ENCODE measurements around the gene KCNJ3.

GRCh38 chr2:154658854-154659253 is 39.6 kb upstream of the KCNJ3 start:
- TF ChIP-seq EZH2 (IDR thresholded peaks at IDR 0.05; ENCODE audit: insufficient read depth, poor library complexity, severe bottlenecking), result no peak
- no peak for TF ChIP-seq EZH2phosphoT487 (IDR thresholded peaks at IDR 0.05; ENCODE audit: insufficient read depth, low read depth)
